WTC11 (cell line): ENCODE data around the gene COPZ2.

Source experiments
- ZNF121 ChIP-seq: sonication (generic); formaldehyde crosslinking; IDR thresholded peaks from 2 replicates; pipeline ENCODE4 v1.8.0; 2023; ENCODE audit warnings: missing genetic modification reagents
- TF ChIP-seq, protein P1 (sequence below): fragments of 200-600 bp; IDR thresholded peaks from 2 replicates; pipeline ENCODE4 v1.8.0; 2022; ENCODE audit warnings: antibody characterized with exemption
- TF ChIP-seq, protein P2 (sequence below): sonication (generic); formaldehyde crosslinking; IDR thresholded peaks from 2 replicates; pipeline ENCODE4 v1.8.0; 2023; ENCODE audit warnings: mild to moderate bottlenecking, missing genetic modification reagents

DNA sequence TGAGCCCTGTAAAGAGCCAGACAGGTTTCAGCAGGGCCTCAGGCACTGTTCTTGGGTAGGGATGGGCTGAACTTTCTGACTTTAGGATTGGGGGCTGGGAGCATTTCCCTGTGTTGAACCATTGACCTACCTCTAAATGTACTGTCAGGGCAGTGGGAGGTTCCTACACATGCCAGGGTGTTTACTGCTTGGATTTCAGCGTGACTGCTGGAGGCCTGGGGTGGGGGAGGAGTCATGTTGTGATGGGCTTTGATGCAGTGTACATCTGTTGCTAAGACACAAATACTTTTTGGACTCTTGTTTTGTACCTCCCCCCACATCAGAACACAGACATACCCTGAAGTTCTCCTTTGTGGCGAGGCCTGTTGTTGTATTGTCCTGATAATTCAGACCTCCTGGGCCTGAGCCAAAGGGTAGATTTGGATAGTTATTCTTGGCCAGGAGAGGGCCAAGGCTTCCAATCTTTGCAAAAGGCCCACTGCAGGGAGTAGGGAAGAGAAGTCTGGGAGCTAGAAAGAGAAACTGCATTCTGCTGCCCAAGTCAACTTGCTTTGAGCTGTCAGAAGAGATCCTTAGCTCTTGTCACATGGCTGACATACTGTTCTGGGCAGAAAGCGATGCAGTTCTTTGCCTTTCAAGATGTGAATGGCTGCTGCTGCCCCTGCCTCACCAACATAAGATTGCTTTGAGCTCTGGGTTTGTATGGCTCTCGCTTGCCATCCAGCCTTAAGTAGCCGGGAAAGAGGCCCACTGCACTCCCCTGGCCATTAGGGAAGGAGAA lies 14.3 kb upstream of the COPZ2 start:
- TF ChIP-seq, protein P1, sequence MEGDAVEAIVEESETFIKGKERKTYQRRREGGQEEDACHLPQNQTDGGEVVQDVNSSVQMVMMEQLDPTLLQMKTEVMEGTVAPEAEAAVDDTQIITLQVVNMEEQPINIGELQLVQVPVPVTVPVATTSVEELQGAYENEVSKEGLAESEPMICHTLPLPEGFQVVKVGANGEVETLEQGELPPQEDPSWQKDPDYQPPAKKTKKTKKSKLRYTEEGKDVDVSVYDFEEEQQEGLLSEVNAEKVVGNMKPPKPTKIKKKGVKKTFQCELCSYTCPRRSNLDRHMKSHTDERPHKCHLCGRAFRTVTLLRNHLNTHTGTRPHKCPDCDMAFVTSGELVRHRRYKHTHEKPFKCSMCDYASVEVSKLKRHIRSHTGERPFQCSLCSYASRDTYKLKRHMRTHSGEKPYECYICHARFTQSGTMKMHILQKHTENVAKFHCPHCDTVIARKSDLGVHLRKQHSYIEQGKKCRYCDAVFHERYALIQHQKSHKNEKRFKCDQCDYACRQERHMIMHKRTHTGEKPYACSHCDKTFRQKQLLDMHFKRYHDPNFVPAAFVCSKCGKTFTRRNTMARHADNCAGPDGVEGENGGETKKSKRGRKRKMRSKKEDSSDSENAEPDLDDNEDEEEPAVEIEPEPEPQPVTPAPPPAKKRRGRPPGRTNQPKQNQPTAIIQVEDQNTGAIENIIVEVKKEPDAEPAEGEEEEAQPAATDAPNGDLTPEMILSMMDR = no peak
- TF ChIP-seq, protein P2, sequence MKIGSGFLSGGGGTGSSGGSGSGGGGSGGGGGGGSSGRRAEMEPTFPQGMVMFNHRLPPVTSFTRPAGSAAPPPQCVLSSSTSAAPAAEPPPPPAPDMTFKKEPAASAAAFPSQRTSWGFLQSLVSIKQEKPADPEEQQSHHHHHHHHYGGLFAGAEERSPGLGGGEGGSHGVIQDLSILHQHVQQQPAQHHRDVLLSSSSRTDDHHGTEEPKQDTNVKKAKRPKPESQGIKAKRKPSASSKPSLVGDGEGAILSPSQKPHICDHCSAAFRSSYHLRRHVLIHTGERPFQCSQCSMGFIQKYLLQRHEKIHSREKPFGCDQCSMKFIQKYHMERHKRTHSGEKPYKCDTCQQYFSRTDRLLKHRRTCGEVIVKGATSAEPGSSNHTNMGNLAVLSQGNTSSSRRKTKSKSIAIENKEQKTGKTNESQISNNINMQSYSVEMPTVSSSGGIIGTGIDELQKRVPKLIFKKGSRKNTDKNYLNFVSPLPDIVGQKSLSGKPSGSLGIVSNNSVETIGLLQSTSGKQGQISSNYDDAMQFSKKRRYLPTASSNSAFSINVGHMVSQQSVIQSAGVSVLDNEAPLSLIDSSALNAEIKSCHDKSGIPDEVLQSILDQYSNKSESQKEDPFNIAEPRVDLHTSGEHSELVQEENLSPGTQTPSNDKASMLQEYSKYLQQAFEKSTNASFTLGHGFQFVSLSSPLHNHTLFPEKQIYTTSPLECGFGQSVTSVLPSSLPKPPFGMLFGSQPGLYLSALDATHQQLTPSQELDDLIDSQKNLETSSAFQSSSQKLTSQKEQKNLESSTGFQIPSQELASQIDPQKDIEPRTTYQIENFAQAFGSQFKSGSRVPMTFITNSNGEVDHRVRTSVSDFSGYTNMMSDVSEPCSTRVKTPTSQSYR (CRISPR knock-in tag) = no peak
- TF ChIP-seq ZNF121 = no peak
